ENCODE data around the gene TNFSF4.

DNA sequence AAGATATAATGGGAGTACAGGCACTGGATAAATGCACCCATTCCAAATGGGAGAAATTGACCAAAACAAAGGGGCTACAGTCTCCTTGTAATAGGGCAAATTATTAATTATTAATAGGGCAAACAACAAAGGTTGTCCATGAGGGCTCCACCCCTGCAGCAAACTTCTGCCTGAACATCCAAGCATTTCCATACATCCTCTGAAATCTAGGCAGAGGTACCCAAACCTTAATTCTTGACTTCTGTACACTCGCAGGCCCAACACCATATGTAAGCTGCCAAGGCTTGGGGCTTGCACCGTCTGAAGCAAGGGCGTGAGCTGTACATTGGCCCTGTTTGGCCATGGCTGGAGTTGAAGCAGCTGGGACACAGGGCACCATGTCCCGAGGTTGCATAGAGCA lies 33.7 kb downstream of the TNFSF4 start:
- TF ChIP-seq, protein P1, sequence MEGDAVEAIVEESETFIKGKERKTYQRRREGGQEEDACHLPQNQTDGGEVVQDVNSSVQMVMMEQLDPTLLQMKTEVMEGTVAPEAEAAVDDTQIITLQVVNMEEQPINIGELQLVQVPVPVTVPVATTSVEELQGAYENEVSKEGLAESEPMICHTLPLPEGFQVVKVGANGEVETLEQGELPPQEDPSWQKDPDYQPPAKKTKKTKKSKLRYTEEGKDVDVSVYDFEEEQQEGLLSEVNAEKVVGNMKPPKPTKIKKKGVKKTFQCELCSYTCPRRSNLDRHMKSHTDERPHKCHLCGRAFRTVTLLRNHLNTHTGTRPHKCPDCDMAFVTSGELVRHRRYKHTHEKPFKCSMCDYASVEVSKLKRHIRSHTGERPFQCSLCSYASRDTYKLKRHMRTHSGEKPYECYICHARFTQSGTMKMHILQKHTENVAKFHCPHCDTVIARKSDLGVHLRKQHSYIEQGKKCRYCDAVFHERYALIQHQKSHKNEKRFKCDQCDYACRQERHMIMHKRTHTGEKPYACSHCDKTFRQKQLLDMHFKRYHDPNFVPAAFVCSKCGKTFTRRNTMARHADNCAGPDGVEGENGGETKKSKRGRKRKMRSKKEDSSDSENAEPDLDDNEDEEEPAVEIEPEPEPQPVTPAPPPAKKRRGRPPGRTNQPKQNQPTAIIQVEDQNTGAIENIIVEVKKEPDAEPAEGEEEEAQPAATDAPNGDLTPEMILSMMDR (conservative IDR thresholded peaks at IDR 0.05; ENCODE audit: low read depth, low read length), result no peak
- TF ChIP-seq BHLHE40 (IDR thresholded peaks at IDR 0.05; ENCODE audit: low read depth, low read length) (no peak), CHD1 (IDR thresholded peaks at IDR 0.05; ENCODE audit: low read depth, low read length) (no peak), POLR2A (IDR thresholded peaks at IDR 0.05; ENCODE audit: low read depth, low read length) (no peak), MXI1 (IDR thresholded peaks at IDR 0.05; ENCODE audit: borderline replicate concordance, low read depth, low read length) (no peak), SMC3 (IDR thresholded peaks at IDR 0.05; ENCODE audit: low read depth, low read length) (no peak), CEBPB (IDR thresholded peaks at IDR 0.05; ENCODE audit: low read depth, low read length) (no peak), RFX5 (IDR thresholded peaks at IDR 0.05; ENCODE audit: low read depth, low read length) (no peak), NFE2L2 (IDR thresholded peaks at IDR 0.05; ENCODE audit: low read depth, low read length) (no peak), FOS (IDR thresholded peaks at IDR 0.05; ENCODE audit: low read depth, low read length) (no peak), RCOR1 (IDR thresholded peaks at IDR 0.05; ENCODE audit: insufficient replicate concordance, low read length) (no peak), RAD21 (IDR thresholded peaks at IDR 0.05; ENCODE audit: low read length) (no peak), MAFK (IDR thresholded peaks at IDR 0.05; ENCODE audit: low read depth, low read length) (no peak), ELK1 (IDR thresholded peaks at IDR 0.05; ENCODE audit: borderline replicate concordance, low read depth, low read length) (no peak)
